HFFc6 (cell line): Measurements from ENCODE around the gene MMS22L. TPM values are rescaled to one million over a fixed set of nuclear protein-coding genes. Genes with fewer than 3 reads are reported as not detected.

Experiments
- DNase-seq: peaks from one replicate; pipeline ENCODE4 v3.0.0-alpha.2; 2018
- H3K27ac Mint-ChIP-seq: 2 replicates; pipeline ENCODE4 v1.8.0; 2020; ENCODE audit warnings: mild to moderate bottlenecking, mixed read lengths
- H3K27me3 Mint-ChIP-seq: 2 replicates; pipeline ENCODE4 v1.8.0; 2021; ENCODE audit warnings: mild to moderate bottlenecking, moderate library complexity, mixed read lengths; ENCODE audit not compliant: insufficient read depth
- H3K36me3 Mint-ChIP-seq: 2 replicates; pipeline ENCODE4 v1.8.0; 2021; ENCODE audit warnings: low read depth, mixed read lengths
- H3K4me1 Mint-ChIP-seq: 2 replicates; pipeline ENCODE4 v1.8.0; 2020; ENCODE audit warnings: low read depth, mixed read lengths
- H3K4me3 Mint-ChIP-seq: 2 replicates; pipeline ENCODE4 v1.8.0; 2020; ENCODE audit warnings: mild to moderate bottlenecking, moderate library complexity, mixed read lengths
- H3K9me3 Mint-ChIP-seq: 2 replicates; pipeline ENCODE4 v1.8.0; 2020; ENCODE audit warnings: mild to moderate bottlenecking, mixed read lengths
- CTCF ChIP-seq: fragments of 200-600 bp; sonication (generic); IDR thresholded peaks from 2 replicates; pipeline ENCODE4 v1.5.0; 2021; ENCODE audit warnings: antibody characterized with exemption, mild to moderate bottlenecking
- total RNA-seq, 6 experiments: library from RNA; stranded (reverse); fragmentation: NEBNext Ultra II Directional; extraction: Animal tissue kit (Norgen Biotek cat#: 25700); gene quantifications; 2 replicates in 1 of 6; 3 replicates in 5 of 6; pipeline ENCODE4 v1.2.3, GENCODE V29; 2021

The MMS22L gene
- total RNA-seq, 6 experiments from 2014 or later, result 6.2 to 15.7 (median 13.6) TPM

- Mint-ChIP-seq H3K9me3 (peaks cover 3% of the 10 kb centered on the region; the same call in 1 of the 2 replicates), H3K4me1 (no peaks in the 10 kb centered on the region), H3K27me3 (peaks cover 16% of the 10 kb centered on the region), H3K36me3 (no peaks in the 10 kb centered on the region), H3K27ac (no peak overlapping the region), H3K4me3 (no peak overlapping the region)
- TF ChIP-seq CTCF, result no peak
- no peak for DNase-seq
Observed at GRCh38 chr6:97123112-97123511, 159.9 kb downstream of the MMS22L start.

- Mint-ChIP-seq H3K4me3 (no peak overlapping the region), H3K27ac (no peak overlapping the region)
Observed at GRCh38 chr6:97120511-97120910, 162.5 kb downstream of the MMS22L start.

DNA sequence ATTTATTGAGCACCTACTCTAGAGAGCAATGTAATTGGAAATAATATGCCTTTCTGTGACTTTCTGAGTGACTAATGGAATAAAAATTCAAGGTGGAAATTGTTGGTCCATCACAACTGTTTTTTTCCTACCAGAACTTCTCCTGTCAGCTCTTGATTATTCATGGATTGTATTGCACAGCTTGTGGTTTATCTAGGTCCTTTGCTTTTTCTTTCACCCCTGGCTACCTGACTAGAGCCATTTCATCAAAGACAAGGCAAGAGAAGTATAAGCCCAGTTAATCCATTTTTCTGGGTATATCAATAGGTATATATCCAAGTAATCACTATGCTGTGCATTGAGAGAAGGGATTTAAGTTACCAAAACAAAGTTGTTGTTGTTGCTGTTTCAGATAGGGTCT lies 168.4 kb downstream of the MMS22L start:
- peaks cover 6% of the 10 kb centered on the region for H3K27me3 Mint-ChIP-seq
- TF ChIP-seq CTCF, result no peak
- DNase-seq, result no peak
- no peaks in the 10 kb centered on the region for H3K36me3 Mint-ChIP-seq
- no peak overlapping the region for H3K27ac Mint-ChIP-seq
- no peaks in the 10 kb centered on the region for H3K4me1 Mint-ChIP-seq
- H3K9me3 Mint-ChIP-seq, result no peaks in the 10 kb centered on the region
- H3K4me3 Mint-ChIP-seq, result no peak overlapping the region

More at GRCh38 chr6:97120511-97120910, 162.5 kb downstream of the MMS22L start:
- no peak for DNase-seq
- Mint-ChIP-seq H3K4me1 (no peaks in the 10 kb centered on the region), H3K36me3 (no peaks in the 10 kb centered on the region), H3K9me3 (peaks cover 3% of the 10 kb centered on the region; the same call in 1 of the 2 replicates), H3K27me3 (peaks cover 14% of the 10 kb centered on the region)
- no peak for TF ChIP-seq CTCF

DNA sequence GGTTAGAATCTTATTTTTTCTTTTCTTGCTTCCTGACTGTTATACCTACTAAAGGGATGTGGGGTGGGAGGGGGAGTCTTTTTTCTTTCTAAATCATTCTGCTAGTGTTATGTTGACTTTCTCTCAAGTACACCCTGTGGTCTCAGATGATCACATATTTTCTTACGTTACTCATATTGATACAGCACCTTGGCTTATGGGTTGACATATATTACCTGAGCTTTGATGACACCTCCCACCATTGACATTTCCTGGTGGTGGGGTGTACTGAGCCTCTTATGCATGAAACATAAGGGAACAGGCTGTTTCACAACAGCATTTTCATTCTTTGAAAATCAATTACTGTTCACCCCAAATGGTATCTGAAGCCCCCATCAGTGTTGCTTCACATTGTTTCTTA lies 169.8 kb downstream of the MMS22L start:
- no peak for TF ChIP-seq CTCF
- Mint-ChIP-seq H3K27ac (no peak overlapping the region), H3K36me3 (no peaks in the 10 kb centered on the region), H3K4me1 (no peaks in the 10 kb centered on the region), H3K9me3 (no peaks in the 10 kb centered on the region), H3K27me3 (peaks cover 3% of the 10 kb centered on the region), H3K4me3 (no peak overlapping the region)
- no peak for DNase-seq

DNA sequence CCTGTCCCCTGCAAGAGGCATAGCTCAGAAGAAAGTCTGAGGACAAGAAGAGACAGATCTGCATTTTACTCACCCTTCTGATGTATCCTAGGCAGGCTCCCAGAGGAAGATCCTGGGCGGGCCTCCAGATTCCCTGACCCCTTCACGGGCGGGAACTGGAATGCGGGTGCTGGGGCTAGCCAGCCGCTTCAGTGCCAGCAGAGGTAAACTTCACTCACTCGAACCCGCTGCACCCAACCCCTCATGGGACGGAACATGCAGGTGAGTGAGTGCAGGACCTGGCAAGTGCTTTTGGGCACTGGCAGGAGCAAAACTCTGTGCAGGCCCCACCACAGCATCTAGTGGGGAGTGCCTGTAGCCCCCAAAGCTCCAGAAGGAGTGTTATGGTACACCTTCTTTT lies 171.8 kb downstream of the MMS22L start:
- peaks cover 3% of the 10 kb centered on the region for H3K27me3 Mint-ChIP-seq
- no peak overlapping the region for H3K27ac Mint-ChIP-seq
- H3K4me3 Mint-ChIP-seq, result no peak overlapping the region
- TF ChIP-seq CTCF, result no peak
- no peak for DNase-seq
- no peaks in the 10 kb centered on the region for H3K36me3 Mint-ChIP-seq
- no peaks in the 10 kb centered on the region for H3K4me1 Mint-ChIP-seq
- H3K9me3 Mint-ChIP-seq, result no peaks in the 10 kb centered on the region

GRCh38 chr6:97110626-97111025 lies 172.4 kb downstream of the MMS22L start:
- no peak for TF ChIP-seq CTCF
- no peak for DNase-seq
- Mint-ChIP-seq H3K27ac (no peak overlapping the region), H3K36me3 (no peaks in the 10 kb centered on the region), H3K4me3 (no peak overlapping the region), H3K4me1 (no peaks in the 10 kb centered on the region), H3K9me3 (no peaks in the 10 kb centered on the region), H3K27me3 (peaks cover 3% of the 10 kb centered on the region)
